ENCODE measurements around the gene SAMD14. TPM values are rescaled to one million over a fixed set of nuclear protein-coding genes. Genes with fewer than 3 reads are reported as not detected.

SAMD14 gene
- total RNA-seq, 1 donor from 2014 or later: 1.0 TPM

- H3K27me3 ChIP-seq (ENCODE audit: control insufficient read depth in 3 of 3, insufficient read depth in 3 of 3, low read length in 3 of 3): no peaks in the 10 kb centered on the region
- no peaks in the 10 kb centered on the region for H3K36me3 ChIP-seq (ENCODE audit: control insufficient read depth in 3 of 3, insufficient read depth in 3 of 3, low read length in 3 of 3)
- H3K9ac ChIP-seq (ENCODE audit: low read depth in 1 of 3, low read length in 3 of 3): no peak overlapping the region
- H3K4me1 ChIP-seq (ENCODE audit: control insufficient read depth in 3 of 3, insufficient read depth in 3 of 3, low read length in 3 of 3): peaks cover 10 to 18% (median 15%) of the 10 kb centered on the region in 3 donors
- no peak overlapping the region for H3K4me3 ChIP-seq (ENCODE audit: low read length in 3 of 3)
- H3K9me3 ChIP-seq (ENCODE audit: control insufficient read depth in 3 of 3, low read length in 3 of 3): no peaks in the 10 kb centered on the region
- H3K27ac ChIP-seq (ENCODE audit: low read depth, low read length): no peak overlapping the region
Observed at GRCh38 chr17:50125420-50125997, 4.5 kb downstream of the SAMD14 start.

DNA sequence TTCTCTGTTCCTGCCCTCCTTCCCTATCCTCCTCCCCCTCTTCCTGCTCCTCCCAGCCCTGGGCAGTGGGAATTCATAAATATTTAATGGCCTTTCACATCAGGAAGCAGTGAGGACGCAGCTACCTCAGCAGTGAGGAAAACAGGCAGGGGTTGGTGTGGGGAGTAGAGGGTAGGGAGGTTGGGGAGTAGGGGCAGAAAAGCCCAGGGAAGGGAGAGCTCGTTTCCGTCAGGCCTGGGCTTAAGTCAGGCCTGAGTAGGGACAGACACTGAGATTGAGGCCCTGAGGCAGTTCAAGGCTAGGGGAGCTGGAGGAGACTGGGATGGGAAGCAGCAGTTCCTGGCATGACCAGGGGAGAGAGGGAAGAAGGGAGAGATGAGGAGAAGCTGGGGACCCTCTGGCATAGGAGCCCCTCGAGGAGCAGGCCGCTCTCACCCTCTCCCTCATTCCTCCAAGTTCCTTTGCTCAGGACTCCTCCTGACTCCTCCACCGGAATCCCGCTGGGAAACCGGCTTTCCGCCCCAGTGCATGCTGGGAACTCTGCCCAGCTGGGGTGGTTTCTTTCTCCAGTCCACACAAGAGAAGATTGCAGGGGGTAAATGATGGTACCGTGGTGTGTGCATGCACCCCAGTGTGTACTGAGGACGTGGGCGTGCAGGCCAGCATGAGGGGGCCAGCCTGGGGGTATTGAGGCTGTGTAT lies 6.2 kb downstream of the SAMD14 start:
- Histone ChIP-seq H3K27ac (ENCODE audit: low read depth, low read length) (no peak overlapping the region), H3K9me3 (ENCODE audit: control insufficient read depth in 3 of 3, low read length in 3 of 3) (no peaks in the 10 kb centered on the region), H3K36me3 (ENCODE audit: control insufficient read depth in 3 of 3, insufficient read depth in 3 of 3, low read length in 3 of 3) (no peaks in the 10 kb centered on the region), H3K27me3 (ENCODE audit: control insufficient read depth in 3 of 3, insufficient read depth in 3 of 3, low read length in 3 of 3) (no peaks in the 10 kb centered on the region), H3K4me3 (ENCODE audit: low read length in 3 of 3) (peak overlapping the region in 1 of 3 donors; percentile 35), H3K4me1 (ENCODE audit: control insufficient read depth in 3 of 3, insufficient read depth in 3 of 3, low read length in 3 of 3) (peaks cover 5 to 12% (median 10%) of the 10 kb centered on the region in 3 donors), H3K9ac (ENCODE audit: low read depth in 1 of 3, low read length in 3 of 3) (peak overlapping the region in 2 of 3 donors; percentile 50 to 51)

DNA sequence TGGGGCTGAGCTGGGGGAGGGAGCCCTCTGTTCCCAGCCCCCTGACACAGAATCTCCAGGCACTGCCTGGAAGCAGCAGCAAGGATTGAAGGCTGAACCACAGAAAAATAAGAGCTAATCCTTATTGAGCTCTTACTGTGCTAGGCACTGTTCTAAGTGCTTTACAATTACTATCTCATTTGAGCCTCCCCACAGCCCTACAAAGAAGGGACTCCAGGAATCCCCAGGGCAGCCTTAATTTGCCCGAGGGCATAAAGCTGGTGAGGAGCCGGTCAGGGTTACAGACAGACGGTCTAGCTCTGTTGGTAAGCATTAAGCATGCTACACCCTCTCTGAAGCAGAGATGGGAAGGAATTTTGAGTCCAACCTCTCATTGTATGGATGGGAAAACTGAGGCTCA lies 7.0 kb downstream of the SAMD14 start:
- no peak overlapping the region for H3K9ac ChIP-seq (ENCODE audit: low read depth in 1 of 3, low read length in 3 of 3)
- no peaks in the 10 kb centered on the region for H3K9me3 ChIP-seq (ENCODE audit: control insufficient read depth in 3 of 3, low read length in 3 of 3)
- peaks cover 2 to 8% (median 8%) of the 10 kb centered on the region in 3 donors for H3K4me1 ChIP-seq (ENCODE audit: control insufficient read depth in 3 of 3, insufficient read depth in 3 of 3, low read length in 3 of 3)
- H3K4me3 ChIP-seq (ENCODE audit: low read length in 3 of 3): no peak overlapping the region
- H3K27me3 ChIP-seq (ENCODE audit: control insufficient read depth in 3 of 3, insufficient read depth in 3 of 3, low read length in 3 of 3): no peaks in the 10 kb centered on the region
- no peaks in the 10 kb centered on the region for H3K36me3 ChIP-seq (ENCODE audit: control insufficient read depth in 3 of 3, insufficient read depth in 3 of 3, low read length in 3 of 3)
- no peak overlapping the region for H3K27ac ChIP-seq (ENCODE audit: low read depth, low read length)

- Histone ChIP-seq H3K27ac (ENCODE audit: low read depth, low read length) (no peak overlapping the region), H3K4me1 (ENCODE audit: control insufficient read depth in 3 of 3, insufficient read depth in 3 of 3, low read length in 3 of 3) (peaks cover 15 to 21% (median 19%) of the 10 kb centered on the region in 3 donors), H3K9me3 (ENCODE audit: control insufficient read depth in 3 of 3, low read length in 3 of 3) (no peaks in the 10 kb centered on the region), H3K9ac (ENCODE audit: low read depth in 1 of 3, low read length in 3 of 3) (no peak overlapping the region), H3K36me3 (ENCODE audit: control insufficient read depth in 3 of 3, insufficient read depth in 3 of 3, low read length in 3 of 3) (no peaks in the 10 kb centered on the region), H3K4me3 (ENCODE audit: low read length in 3 of 3) (no peak overlapping the region), H3K27me3 (ENCODE audit: control insufficient read depth in 3 of 3, insufficient read depth in 3 of 3, low read length in 3 of 3) (no peaks in the 10 kb centered on the region)
Observed at GRCh38 chr17:50120475-50121253, 9.3 kb downstream of the SAMD14 start.

DNA sequence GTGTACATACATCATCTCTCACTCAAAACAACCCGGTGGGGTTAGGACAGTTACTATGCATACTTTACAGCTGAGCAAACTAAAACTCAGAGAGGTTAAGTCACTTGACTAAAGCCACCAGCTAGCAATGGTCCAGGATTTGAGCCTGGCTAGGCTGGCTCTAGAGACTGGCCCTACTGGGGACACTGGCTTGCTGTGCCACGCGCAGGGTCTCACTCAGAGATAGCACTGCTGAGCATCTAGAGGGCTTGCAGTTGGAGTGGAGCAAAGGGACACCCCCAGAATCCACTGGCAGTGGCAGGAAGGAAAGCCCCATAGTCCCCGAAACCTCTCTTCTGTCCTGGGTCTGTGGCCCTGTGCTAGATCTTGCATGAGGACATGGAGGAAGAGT lies 11.1 kb downstream of the SAMD14 start:
- Histone ChIP-seq H3K9ac (ENCODE audit: low read depth in 1 of 3, low read length in 3 of 3) (no peak overlapping the region), H3K4me3 (ENCODE audit: low read length in 3 of 3) (no peak overlapping the region), H3K36me3 (ENCODE audit: control insufficient read depth in 3 of 3, insufficient read depth in 3 of 3, low read length in 3 of 3) (no peaks in the 10 kb centered on the region), H3K9me3 (ENCODE audit: control insufficient read depth in 3 of 3, low read length in 3 of 3) (no peaks in the 10 kb centered on the region), H3K27ac (ENCODE audit: low read depth, low read length) (no peak overlapping the region), H3K4me1 (ENCODE audit: control insufficient read depth in 3 of 3, insufficient read depth in 3 of 3, low read length in 3 of 3) (peaks cover 12 to 28% (median 28%) of the 10 kb centered on the region in 3 donors), H3K27me3 (ENCODE audit: control insufficient read depth in 3 of 3, insufficient read depth in 3 of 3, low read length in 3 of 3) (no peaks in the 10 kb centered on the region)

GRCh38 chr17:50118076-50118827 lies 11.7 kb downstream of the SAMD14 start:
- no peaks in the 10 kb centered on the region for H3K36me3 ChIP-seq (ENCODE audit: control insufficient read depth in 3 of 3, insufficient read depth in 3 of 3, low read length in 3 of 3)
- H3K9me3 ChIP-seq (ENCODE audit: control insufficient read depth in 3 of 3, low read length in 3 of 3): no peaks in the 10 kb centered on the region
- H3K4me1 ChIP-seq (ENCODE audit: control insufficient read depth in 3 of 3, insufficient read depth in 3 of 3, low read length in 3 of 3): peaks cover 13 to 33% (median 30%) of the 10 kb centered on the region in 3 donors
- H3K4me3 ChIP-seq (ENCODE audit: low read length in 3 of 3): no peak overlapping the region
- H3K9ac ChIP-seq (ENCODE audit: low read depth in 1 of 3, low read length in 3 of 3): peak overlapping the region in 1 of 3 donors; percentile 70
- no peaks in the 10 kb centered on the region for H3K27me3 ChIP-seq (ENCODE audit: control insufficient read depth in 3 of 3, insufficient read depth in 3 of 3, low read length in 3 of 3)
- no peak overlapping the region for H3K27ac ChIP-seq (ENCODE audit: low read depth, low read length)

DNA sequence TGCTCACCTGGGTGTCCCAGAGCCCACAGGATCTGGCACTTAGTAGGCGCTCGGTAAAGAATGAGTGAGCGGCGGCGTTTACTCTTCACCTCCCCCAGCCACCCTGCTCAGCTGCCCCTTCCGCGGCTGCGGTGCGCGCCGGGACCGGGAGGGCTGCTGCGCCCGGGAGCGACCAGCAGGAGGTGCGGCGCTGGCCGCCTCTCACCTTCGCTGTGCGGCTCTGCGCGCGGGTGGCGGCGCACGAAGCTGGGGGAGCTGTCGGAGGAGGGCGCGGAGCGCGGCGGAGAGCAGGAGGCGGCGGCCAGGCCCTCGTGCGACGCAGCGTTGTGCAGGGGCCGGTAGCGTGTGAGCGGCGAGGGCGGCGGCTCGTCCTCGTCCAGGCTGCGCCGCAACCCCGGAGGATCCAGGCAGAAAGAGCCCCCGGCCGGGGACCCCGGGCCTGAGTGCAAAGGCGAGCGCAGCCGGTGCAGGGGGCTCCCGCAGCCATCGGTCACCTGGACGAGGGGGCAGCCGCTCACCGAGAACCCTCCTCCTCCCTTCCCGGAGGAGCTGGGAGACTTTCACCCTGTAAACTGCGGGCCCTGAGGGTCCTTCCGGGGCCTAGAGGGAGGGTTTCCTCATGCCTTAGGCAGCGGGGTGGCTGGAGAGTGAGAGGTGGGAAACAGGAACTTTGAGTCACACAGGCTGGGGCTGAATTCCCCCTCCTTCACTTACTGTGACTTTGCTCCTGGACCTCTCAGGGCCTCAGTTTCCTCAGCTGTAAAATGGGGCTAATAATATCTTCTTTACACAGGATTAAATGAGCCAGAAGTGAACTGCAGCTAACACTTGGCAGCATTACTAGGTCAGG lies 12.5 kb downstream of the SAMD14 start:
- Histone ChIP-seq H3K9ac (ENCODE audit: low read depth in 1 of 3, low read length in 3 of 3) (peak overlapping the region; percentile 43 to 70 (median 47)), H3K9me3 (ENCODE audit: control insufficient read depth in 3 of 3, low read length in 3 of 3) (no peaks in the 10 kb centered on the region), H3K36me3 (ENCODE audit: control insufficient read depth in 3 of 3, insufficient read depth in 3 of 3, low read length in 3 of 3) (no peaks in the 10 kb centered on the region), H3K4me1 (ENCODE audit: control insufficient read depth in 3 of 3, insufficient read depth in 3 of 3, low read length in 3 of 3) (peaks cover 21 to 42% (median 39%) of the 10 kb centered on the region in 3 donors), H3K27me3 (ENCODE audit: control insufficient read depth in 3 of 3, insufficient read depth in 3 of 3, low read length in 3 of 3) (no peaks in the 10 kb centered on the region), H3K27ac (ENCODE audit: low read depth, low read length) (no peak overlapping the region), H3K4me3 (ENCODE audit: low read length in 3 of 3) (peak overlapping the region; percentile 35 to 47 (median 41))

DNA sequence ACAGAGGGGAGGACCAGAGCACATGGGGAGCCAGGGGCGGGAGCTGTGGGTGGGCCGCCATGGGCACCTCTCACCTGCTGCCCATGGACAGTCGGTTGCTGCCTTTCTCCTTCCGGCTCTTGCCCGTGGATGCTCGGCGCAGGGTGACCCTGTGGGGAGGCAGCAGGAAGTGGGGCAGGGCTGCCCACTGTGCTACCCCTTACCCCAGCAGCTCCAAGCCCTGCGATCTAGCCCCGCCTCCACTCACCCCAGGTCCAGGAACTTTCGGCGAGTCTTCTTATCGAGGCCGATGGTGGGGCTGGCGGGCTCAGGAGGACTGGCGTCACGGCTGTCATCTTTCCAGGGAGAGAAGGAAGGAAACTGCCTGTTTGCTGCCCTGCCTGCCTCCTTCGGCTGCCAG lies 14.2 kb downstream of the SAMD14 start:
- Histone ChIP-seq H3K9ac (ENCODE audit: low read depth in 1 of 3, low read length in 3 of 3) (peak overlapping the region in 1 of 3 donors; percentile 33), H3K36me3 (ENCODE audit: control insufficient read depth in 3 of 3, insufficient read depth in 3 of 3, low read length in 3 of 3) (peaks cover 0 to under 1% (median 0%) of the 10 kb centered on the region in 3 donors), H3K27ac (ENCODE audit: low read depth, low read length) (no peak overlapping the region), H3K4me3 (ENCODE audit: low read length in 3 of 3) (no peak overlapping the region), H3K27me3 (ENCODE audit: control insufficient read depth in 3 of 3, insufficient read depth in 3 of 3, low read length in 3 of 3) (no peaks in the 10 kb centered on the region), H3K4me1 (ENCODE audit: control insufficient read depth in 3 of 3, insufficient read depth in 3 of 3, low read length in 3 of 3) (peaks cover 38 to 58% (median 55%) of the 10 kb centered on the region in 3 donors), H3K9me3 (ENCODE audit: control insufficient read depth in 3 of 3, low read length in 3 of 3) (no peaks in the 10 kb centered on the region)

DNA sequence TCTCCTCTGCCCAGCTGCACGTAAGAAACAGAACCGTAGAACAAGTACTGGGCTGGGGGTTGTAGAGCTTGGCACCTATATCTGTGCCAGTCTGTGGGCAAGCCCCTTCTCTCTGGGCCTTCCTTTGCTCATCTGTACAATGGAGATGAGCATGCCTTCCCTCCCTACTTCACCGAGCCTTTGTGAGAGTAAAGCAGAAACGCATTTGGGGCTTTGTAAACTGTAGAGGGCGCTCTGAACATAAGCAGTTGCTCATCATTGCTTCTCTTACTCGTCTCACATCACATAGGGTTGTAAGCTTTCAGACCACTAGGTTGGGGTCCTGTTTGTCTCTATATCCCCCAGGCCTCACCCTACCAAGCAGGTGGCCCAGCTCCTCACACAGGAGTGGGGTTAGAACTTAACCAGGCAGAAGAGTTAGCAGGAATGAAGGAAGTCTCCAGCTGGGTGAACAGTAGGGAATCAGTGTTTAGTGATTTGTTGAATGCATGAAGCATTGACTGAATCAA lies 15.1 kb downstream of the SAMD14 start:
- H3K27me3 ChIP-seq (ENCODE audit: control insufficient read depth in 3 of 3, insufficient read depth in 3 of 3, low read length in 3 of 3): no peaks in the 10 kb centered on the region
- H3K27ac ChIP-seq (ENCODE audit: low read depth, low read length): no peak overlapping the region
- peaks cover 40 to 67% (median 63%) of the 10 kb centered on the region in 3 donors for H3K4me1 ChIP-seq (ENCODE audit: control insufficient read depth in 3 of 3, insufficient read depth in 3 of 3, low read length in 3 of 3)
- no peak overlapping the region for H3K4me3 ChIP-seq (ENCODE audit: low read length in 3 of 3)
- H3K36me3 ChIP-seq (ENCODE audit: control insufficient read depth in 3 of 3, insufficient read depth in 3 of 3, low read length in 3 of 3): peaks cover 5 to 9% (median 7%) of the 10 kb centered on the region in 3 donors
- peak overlapping the region in 1 of 3 donors; percentile 54 for H3K9ac ChIP-seq (ENCODE audit: low read depth in 1 of 3, low read length in 3 of 3)
- H3K9me3 ChIP-seq (ENCODE audit: control insufficient read depth in 3 of 3, low read length in 3 of 3): no peaks in the 10 kb centered on the region
